Endothelial cell of umbilical vein (primary cell): Measurements from ENCODE around the gene MIER3. TPM values are rescaled to one million over a fixed set of nuclear protein-coding genes. Genes with fewer than 3 reads are reported as not detected.

ENCODE experiments used
- BruUV-seq: library from RNA; stranded (reverse); fragments of 400-500 nt; replicated peaks from 2 replicates; lab custom pipeline; 2021; lab: Mats Ljungman, UMichigan
- CTCF ChIA-PET: fragments of 300-600, 350-600 bp; sonication (Branson Sonifier 250); formaldehyde crosslinking; loops from one replicate; lab custom pipeline; 2021; ENCODE audit warnings: antibody characterized with exemption, inconsistent platforms; lab: Charles Lee
- POLR2A ChIA-PET: fragments of 300-600, 350-600 bp; sonication (Branson Sonifier 250); formaldehyde crosslinking; loops from one replicate; lab custom pipeline; 2021; ENCODE audit warnings: antibody characterized with exemption, inconsistent platforms; lab: Charles Lee
- DNase-seq: peaks from one replicate; pipeline ENCODE4 v3.0.0-alpha.2; 2011; ENCODE audit warnings: low read depth, low spot score
- FAIRE-seq: peaks from 2 replicates; lab custom pipeline; 2011; peaks lifted over from hg19 to GRCh38; lab: Jason Lieb, UNC
- H2AFZ ChIP-seq: 2 replicates; pipeline ENCODE4 v1.6.0; 2012; ENCODE audit warnings: low read depth, low read length, control low read depth, inconsistent platforms
- H3K27ac ChIP-seq: 2 replicates; pipeline ENCODE4 v1.5.1; 2011; ENCODE audit warnings: low read depth, mild to moderate bottlenecking, control low read depth, low read length, moderate library complexity; ENCODE audit not compliant: insufficient read depth
- H3K27me3 ChIP-seq, 2 experiments: 2 replicates each; pipeline versions ENCODE4 v1.6.0 to v1.6.1; 2011; ENCODE audit warnings: low read length in 2 of 2, mixed read lengths in 1 of 2; ENCODE audit not compliant: control insufficient read depth in 2 of 2, insufficient read depth in 2 of 2
- H3K36me3 ChIP-seq, 2 experiments: 2 replicates in 1 of 2; 3 replicates in 1 of 2; pipeline ENCODE4 v1.5.1; 2011; ENCODE audit warnings: low read length in 2 of 2, mild to moderate bottlenecking in 1 of 2, moderate library complexity in 1 of 2; ENCODE audit not compliant: control insufficient read depth in 2 of 2, insufficient read depth in 2 of 2; ENCODE audit errors: extremely low read depth in 1 of 2
- H3K4me1 ChIP-seq: 3 replicates; pipeline ENCODE4 v1.5.1; 2011; ENCODE audit warnings: mild to moderate bottlenecking, low read length; ENCODE audit not compliant: control insufficient read depth, insufficient read depth; ENCODE audit errors: extremely low read depth
- H3K4me2 ChIP-seq: 2 replicates; pipeline ENCODE4 v1.6.1; 2011; ENCODE audit warnings: low read length, control low read depth, mixed read lengths; ENCODE audit not compliant: insufficient read depth
- H3K4me3 ChIP-seq, 3 experiments: fragments of 200-600 bp in 1 of 3; sonication (generic), shearing (Covaris generic) in 1 of 3; replicated peaks in 1 of 3; 2 replicates each; pipeline ENCODE4 v1.5.1; 2011 to 2016; ENCODE audit warnings: control low read depth in 3 of 3, low read length in 3 of 3, mild to moderate bottlenecking in 2 of 3, inconsistent platforms in 1 of 3, low read depth in 1 of 3, moderate library complexity in 1 of 3; ENCODE audit not compliant: insufficient read depth in 1 of 3
- H3K79me2 ChIP-seq: 2 replicates; pipeline ENCODE4 v1.6.0; 2012; ENCODE audit warnings: low read length, inconsistent platforms; ENCODE audit not compliant: control insufficient read depth, insufficient read depth
- H3K9ac ChIP-seq: replicated peaks from 2 replicates; pipeline ENCODE3; 2011; ENCODE audit warnings: low read length, control low read depth; ENCODE audit not compliant: insufficient read depth; ENCODE audit errors: extremely low read depth
- H3K9me1 ChIP-seq: replicated peaks from 3 replicates; pipeline ENCODE4 v1.6.0; 2011; ENCODE audit warnings: mild to moderate bottlenecking, low read length; ENCODE audit not compliant: control insufficient read depth, insufficient read depth; ENCODE audit errors: extremely low read depth
- H3K9me3 ChIP-seq: replicated peaks from 2 replicates; pipeline ENCODE4 v1.5.1; 2012; ENCODE audit warnings: low read length, inconsistent platforms; ENCODE audit not compliant: control insufficient read depth, insufficient read depth
- H4K20me1 ChIP-seq: replicated peaks from 2 replicates; pipeline ENCODE3; 2011; ENCODE audit warnings: mild to moderate bottlenecking, low read length; ENCODE audit not compliant: control insufficient read depth, insufficient read depth; ENCODE audit errors: extremely low read depth
- CTCF ChIP-seq, 2 donors: IDR thresholded peaks; 1 replicate in 1 of 2; 2 replicates in 1 of 2; pipeline ENCODE4 v1.5.1; 2011; ENCODE audit warnings: low read length in 2 of 2, mild to moderate bottlenecking in 2 of 2, moderate library complexity in 2 of 2, control low read depth in 1 of 2, inconsistent platforms in 1 of 2, low read depth in 1 of 2; ENCODE audit not compliant: insufficient read depth in 1 of 2; ENCODE audit errors: extremely low read depth in 1 of 2
- EZH2 ChIP-seq: IDR thresholded peaks from 2 replicates; pipeline ENCODE4 v1.6.1; 2012; ENCODE audit warnings: borderline replicate concordance, low read depth, mild to moderate bottlenecking, moderate library complexity, low read length, inconsistent platforms; ENCODE audit not compliant: severe bottlenecking
- FOS ChIP-seq: IDR thresholded peaks from 2 replicates; pipeline ENCODE4 v1.6.1; 2011; ENCODE audit warnings: mild to moderate bottlenecking, low read length, moderate library complexity, borderline replicate concordance; ENCODE audit not compliant: insufficient read depth
- GATA2 ChIP-seq: IDR thresholded peaks from 2 replicates; pipeline ENCODE4 v1.7.0; 2011; ENCODE audit warnings: low read depth, mild to moderate bottlenecking, moderate library complexity, mixed read lengths, low read length; ENCODE audit not compliant: insufficient read length, insufficient read depth
- JUN ChIP-seq: IDR thresholded peaks from 2 replicates; pipeline ENCODE4 v1.6.1; 2011; ENCODE audit warnings: borderline replicate concordance, low read depth; ENCODE audit not compliant: insufficient read length, insufficient read depth
- MAX ChIP-seq: IDR thresholded peaks from 2 replicates; pipeline ENCODE4 v1.6.1; 2011; ENCODE audit not compliant: insufficient read depth, insufficient read length
- MYC ChIP-seq: IDR thresholded peaks from one replicate; pipeline ENCODE4 v1.6.1; 2011; ENCODE audit warnings: mild to moderate bottlenecking, low read depth, low read length
- POLR2A ChIP-seq: IDR thresholded peaks from 2 replicates; pipeline ENCODE4 v1.6.1; 2012; ENCODE audit warnings: low read depth, mild to moderate bottlenecking, control low read depth, low read length
- POLR2AphosphoS5 ChIP-seq: IDR thresholded peaks from 2 replicates; pipeline ENCODE4 v1.6.1; 2012; ENCODE audit warnings: low read depth, mild to moderate bottlenecking, control low read depth, low read length, moderate library complexity; ENCODE audit not compliant: insufficient read depth
- dilution Hi-C: fragments of 300-500 bp; cut with MboI; formaldehyde crosslinking; loops from one replicate; pipeline ENCODE4 v1.15.0; 2019; ENCODE audit warnings: low sequenced_read_pairs; ENCODE audit not compliant: extremely low pct_ligation_motif_present
- intact Hi-C: fragments of 100-400 bp; cut with micrococcal nuclease; formaldehyde crosslinking; loops from one replicate; pipeline ENCODE4 v1.10.0; 2022
- polyA plus RNA-seq, 4 experiments: library from polyadenylated mRNA; depleted of rRNA in 3 of 4; stranded (reverse) in 3 of 4; unstranded in 1 of 4; fragments of >200 nt; gene quantifications; 2 replicates each; pipeline versions ENCODE4 v1.2.1 to v1.2.3, GENCODE V29; 2011 to 2012; ENCODE audit warnings: missing spikeins in 1 of 4
- total RNA-seq: library from RNA; stranded (reverse); gene quantifications from 2 replicates; pipeline ENCODE4 v1.2.3, GENCODE V29; 2021

MIER3 gene
- total and polyA plus RNA-seq, 2 donors (not counting 3 experiments of a cell fraction or from before 2014, with no cell fraction given) = 6.6 to 20.5 TPM

GRCh38 chr5:56958595-56958994 is 6.7 kb upstream of the MIER3 start:
- H3K27me3 ChIP-seq = peaks cover 45 to 64% of the 10 kb centered on the region in 2 experiments
- POLR2A ChIA-PET = no interaction called here
- TF ChIP-seq GATA2 = no peak
- no peak for TF ChIP-seq JUN
- no peak for TF ChIP-seq CTCF (IDR thresholded peaks at IDR 0.05; ENCODE audit: extremely low read depth in 1 of 2, insufficient read depth in 1 of 2, low read depth in 1 of 2, low read length in 2 of 2)
- no peak for TF ChIP-seq MYC

GRCh38 chr5:56954262-56954661 is 2.3 kb upstream of the MIER3 start:
- no TSS peak for BruUV-seq
- dilution Hi-C loops = no loop called here

More at GRCh38 chr5:56958595-56958994, 6.7 kb upstream of the MIER3 start:
- FAIRE-seq (no peak), DNase-seq (no peak)
- H4K20me1 ChIP-seq = no peaks in the 10 kb centered on the region
- no peaks in the 10 kb centered on the region for H3K4me1 ChIP-seq
- H3K79me2 ChIP-seq = no peaks in the 10 kb centered on the region
- H3K9ac ChIP-seq = no peak overlapping the region
- H3K9me3 ChIP-seq = no peaks in the 10 kb centered on the region
- H3K4me3 ChIP-seq = no peak overlapping the region
- H2AFZ ChIP-seq = no peak overlapping the region
- H3K36me3 ChIP-seq = no peaks in the 10 kb centered on the region
- CTCF ChIA-PET = interaction anchor here (0.8 kb wide), 1 partner anchor 38 kb away, joined by 3 read pairs; no protein-coding TSS in a partner anchor
- BruUV-seq = no TSS peak
- H3K4me2 ChIP-seq = no peak overlapping the region
- intact Hi-C loops (no loop called here), dilution Hi-C loops (no loop called here)
- no peaks in the 10 kb centered on the region for H3K9me1 ChIP-seq
- no peak overlapping the region for H3K27ac ChIP-seq

More at GRCh38 chr5:56954262-56954661, 2.3 kb upstream of the MIER3 start:
- Histone ChIP-seq H2AFZ (no peak overlapping the region), H3K9me3 (no peaks in the 10 kb centered on the region), H3K27me3 (peaks cover 24 to 43% of the 10 kb centered on the region in 2 experiments), H3K36me3 (no peaks in the 10 kb centered on the region), H3K27ac (no peak overlapping the region), H3K79me2 (peaks cover 19% of the 10 kb centered on the region), H3K9ac (no peak overlapping the region), H3K4me1 (peaks cover 12% of the 10 kb centered on the region), H4K20me1 (peaks cover 3% of the 10 kb centered on the region), H3K4me2 (no peak overlapping the region), H3K9me1 (no peaks in the 10 kb centered on the region), H3K4me3 (no peak overlapping the region)
- ChIA-PET CTCF (interaction anchor here (1.5 kb wide), 1 partner anchor 184 kb away, joined by 7 read pairs; no protein-coding TSS in a partner anchor), POLR2A (interaction anchor here (0.6 kb wide), 1 partner anchor 1937 kb away, joined by 7 read pairs; no protein-coding TSS in a partner anchor)
- intact Hi-C loops = no loop called here
- DNase-seq (no peak), FAIRE-seq (no peak)
- TF ChIP-seq EZH2 (no peak), MYC (no peak), FOS (no peak), MAX (no peak), GATA2 (no peak), POLR2AphosphoS5 (no peak), JUN (no peak), POLR2A (no peak), CTCF (IDR thresholded peaks at IDR 0.05; ENCODE audit: extremely low read depth in 1 of 2, insufficient read depth in 1 of 2, low read depth in 1 of 2, low read length in 2 of 2) (no peak)
